GM21528 (cell line): ENCODE data around the gene UBTD1.
"Not testable (repeated sequence)": the region's sequence is repeated elsewhere in the genome, so short reads cannot be mapped to it uniquely, and the experiment has no call there.

ENCODE experiments used
- ATAC-seq: cut with Tn5 transposase; IDR thresholded peaks from one replicate; pipeline ENCODE4 v1.9.1; 2021; ENCODE audit warnings: mild to moderate bottlenecking, moderate library complexity; ENCODE audit not compliant: unreplicated experiment, low FRiP score

The UBTD1 gene

DNA sequence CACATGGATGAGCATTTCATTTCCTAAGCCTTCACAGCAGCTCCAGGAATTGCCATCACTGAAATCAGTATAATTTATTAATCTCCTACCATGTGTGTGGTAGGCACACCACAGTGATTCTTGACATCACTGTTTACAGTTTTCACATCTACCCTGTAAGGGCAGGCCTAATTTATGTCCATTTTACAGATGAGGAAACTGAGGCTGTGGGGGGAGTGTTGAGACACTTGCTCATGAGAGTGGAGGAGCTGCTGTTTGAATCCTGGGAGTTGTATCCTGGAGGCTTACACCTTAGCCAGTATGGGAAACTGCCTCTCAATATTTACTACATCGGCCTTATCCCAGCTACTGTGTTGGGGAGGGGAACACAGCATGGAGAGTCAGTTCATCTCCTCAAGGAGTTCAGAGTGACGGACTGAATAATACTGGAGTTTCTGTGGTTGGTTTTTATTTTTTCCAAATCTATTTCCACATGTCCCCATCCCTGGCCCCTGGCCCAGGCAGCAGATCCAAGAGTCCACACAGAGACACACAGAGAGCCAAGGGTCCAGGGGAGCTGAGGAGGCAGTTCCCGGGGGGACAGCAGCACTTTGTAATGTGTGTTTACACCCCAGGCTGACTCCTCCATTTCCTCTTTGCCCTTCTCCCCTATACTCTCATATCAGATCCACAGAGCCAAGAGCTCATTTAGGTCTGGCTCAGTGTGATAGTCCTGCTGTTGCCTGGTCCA lies 13.2 kb downstream of the UBTD1 start:
- ATAC-seq: no peak

DNA sequence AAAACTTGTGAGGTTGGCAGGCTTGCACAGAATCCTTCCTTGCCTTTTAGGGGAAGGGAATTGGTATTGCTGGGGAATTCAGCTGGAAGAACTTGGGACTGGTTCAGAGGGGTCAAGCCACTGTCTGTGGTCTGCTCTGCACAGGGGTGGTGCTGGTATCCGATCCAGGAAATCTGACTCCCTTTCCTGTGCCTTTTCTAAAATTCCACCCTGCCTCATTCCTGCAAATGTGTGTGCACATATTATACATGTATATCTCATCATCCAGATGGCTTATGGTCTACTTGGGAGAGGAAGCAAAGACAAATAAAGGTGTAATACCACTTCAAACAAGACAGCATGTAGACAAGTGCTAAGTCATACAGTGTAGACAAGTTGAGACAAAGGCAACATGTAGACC lies 14.3 kb downstream of the UBTD1 start:
- ATAC-seq: no peak

DNA sequence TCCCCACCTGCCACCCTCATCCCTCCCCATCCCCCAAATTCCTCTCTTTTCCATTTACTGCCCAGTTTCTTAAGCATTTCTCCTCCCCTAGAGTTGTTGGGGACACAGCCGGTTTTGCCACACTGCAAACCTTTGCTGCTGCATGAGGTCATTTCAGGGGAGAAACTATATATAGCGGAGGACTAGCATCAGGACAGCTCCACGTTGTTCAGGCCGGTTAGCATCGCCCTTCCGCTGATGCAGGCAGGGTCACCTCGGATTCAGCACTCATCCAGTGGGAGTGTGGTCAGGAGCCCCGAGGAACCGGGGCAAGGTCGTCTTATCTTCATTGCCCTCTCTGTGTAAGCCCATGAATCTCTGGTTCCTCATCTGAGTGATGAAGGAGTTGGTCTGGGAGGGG lies 15.6 kb downstream of the UBTD1 start:
- ATAC-seq: no peak

DNA sequence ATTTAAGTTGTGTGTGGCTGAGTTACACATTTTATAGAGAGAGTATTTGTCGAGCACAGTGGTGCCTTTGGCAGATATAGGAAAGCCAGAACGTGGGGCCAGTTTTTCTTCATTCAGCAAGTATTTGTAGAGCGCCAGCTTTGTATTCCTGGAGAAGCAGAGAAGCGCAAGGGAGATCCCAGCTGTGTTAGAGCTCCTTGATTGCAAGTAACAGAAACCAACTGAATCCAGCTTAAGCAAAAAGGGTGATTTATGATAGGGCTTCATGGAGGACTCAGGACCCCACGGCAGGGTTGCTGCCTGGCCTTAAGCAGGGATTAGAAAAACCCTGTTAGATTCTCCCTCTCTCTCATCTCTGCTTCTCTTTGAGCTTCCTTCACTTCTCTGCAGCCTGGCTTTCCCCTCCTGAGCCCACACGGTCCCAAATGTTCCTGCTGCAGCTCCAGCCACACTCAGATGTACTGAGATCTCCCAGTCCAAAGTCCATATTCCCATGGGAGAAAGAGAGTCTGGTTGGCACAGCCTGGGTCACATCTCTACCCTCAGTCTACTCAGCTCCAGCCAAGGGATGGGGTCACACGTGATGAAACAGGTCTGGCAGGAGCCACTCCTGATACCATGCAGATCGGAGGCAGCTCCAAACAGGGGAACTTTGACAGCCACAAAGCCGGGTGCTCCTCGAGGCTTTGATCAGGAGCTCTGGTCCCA lies 16.7 kb downstream of the UBTD1 start:
- ATAC-seq: no peak

DNA sequence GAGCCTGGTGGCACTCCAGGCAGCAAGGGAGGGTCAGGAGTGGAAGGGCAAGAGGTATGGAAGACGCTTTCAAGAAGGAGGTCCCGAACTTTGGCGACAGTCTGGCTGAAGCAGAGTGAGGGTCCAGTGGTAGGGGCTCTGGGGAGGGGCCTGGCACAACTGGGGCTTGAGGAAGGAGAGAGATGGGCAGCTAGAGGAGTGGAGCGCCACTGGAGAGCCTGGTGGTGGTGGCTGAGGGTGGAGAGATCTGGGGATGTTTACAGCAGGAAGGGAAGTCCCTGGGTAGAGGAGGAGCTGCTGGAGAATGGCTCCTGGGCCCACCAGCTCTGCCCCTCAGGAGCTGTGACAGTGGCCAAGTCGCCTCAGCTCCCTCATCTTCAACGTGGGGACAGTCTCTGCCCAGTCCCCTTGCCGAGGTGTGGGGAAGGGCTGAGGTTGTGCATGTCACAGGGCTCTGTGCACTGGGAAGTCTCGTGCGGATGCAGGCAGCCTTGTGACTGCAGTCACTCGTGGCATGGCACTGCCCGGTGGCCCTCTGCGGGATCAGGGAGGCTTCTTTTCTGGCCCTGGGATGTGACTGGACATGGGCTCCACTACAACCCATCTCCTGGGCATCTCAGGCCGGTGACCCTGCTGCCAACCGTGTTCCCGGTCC lies 18.5 kb downstream of the UBTD1 start:
- no peak for ATAC-seq

DNA sequence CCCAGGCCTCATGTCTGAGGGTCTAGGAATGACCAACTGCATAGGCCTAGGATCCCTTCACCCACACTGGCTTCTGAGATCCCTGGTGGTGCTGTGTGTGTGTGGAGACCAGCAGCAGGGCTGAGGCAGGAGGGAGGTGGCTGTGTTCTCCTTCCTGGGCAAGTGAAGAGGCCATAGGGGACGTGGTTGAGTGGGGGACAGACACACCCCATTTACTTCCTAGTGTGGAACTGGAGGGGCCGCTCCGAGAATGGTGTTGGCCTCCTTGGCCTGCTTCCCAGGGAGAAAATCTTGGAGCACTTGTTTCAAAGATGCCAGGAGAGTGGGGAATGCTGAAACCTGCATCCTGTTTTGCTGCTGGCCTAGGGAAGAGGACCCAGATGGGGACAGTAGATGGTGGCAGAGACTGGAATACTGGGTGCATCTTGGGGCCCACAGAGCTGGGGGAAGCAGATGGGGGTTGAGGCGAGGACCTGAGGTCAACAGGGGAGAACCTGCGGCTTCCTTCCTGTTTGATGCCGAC lies 19.1 kb downstream of the UBTD1 start:
- ATAC-seq: no peak

DNA sequence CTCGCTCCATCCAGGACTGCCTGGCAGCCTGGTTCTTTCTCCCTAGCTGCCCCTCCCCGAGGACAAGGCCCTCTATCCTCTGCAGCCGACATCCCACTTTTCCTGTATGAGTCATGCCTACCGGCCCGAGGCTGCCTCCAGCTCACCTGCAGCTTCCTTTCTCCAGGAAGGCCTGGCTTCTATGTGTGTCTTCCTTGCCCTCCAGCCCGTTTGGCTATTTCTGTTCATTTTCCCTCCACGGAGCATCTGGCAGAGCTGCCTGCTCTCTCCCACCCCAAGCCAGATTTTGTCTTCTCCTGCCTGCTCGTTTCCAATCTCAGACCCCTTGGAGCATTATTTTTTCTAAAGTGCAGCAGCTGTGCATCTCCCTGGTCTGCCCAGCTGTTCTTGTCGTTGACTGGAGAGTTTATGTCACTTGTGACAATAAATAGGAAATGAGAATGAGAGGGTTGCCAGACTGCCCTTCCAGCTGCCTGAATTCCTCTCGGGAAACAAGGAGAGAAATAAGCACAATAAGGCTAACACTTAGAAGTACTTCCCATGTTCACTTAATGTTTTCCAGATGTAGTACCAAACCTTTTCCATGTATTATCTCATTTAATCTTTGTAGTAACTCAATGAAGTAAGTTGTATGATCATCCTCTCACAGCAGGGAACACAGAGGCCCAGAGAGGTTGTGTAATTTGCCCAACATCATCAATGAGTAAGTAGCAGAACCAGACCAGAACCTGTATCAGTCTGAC lies 19.7 kb downstream of the UBTD1 start:
- no peak for ATAC-seq

DNA sequence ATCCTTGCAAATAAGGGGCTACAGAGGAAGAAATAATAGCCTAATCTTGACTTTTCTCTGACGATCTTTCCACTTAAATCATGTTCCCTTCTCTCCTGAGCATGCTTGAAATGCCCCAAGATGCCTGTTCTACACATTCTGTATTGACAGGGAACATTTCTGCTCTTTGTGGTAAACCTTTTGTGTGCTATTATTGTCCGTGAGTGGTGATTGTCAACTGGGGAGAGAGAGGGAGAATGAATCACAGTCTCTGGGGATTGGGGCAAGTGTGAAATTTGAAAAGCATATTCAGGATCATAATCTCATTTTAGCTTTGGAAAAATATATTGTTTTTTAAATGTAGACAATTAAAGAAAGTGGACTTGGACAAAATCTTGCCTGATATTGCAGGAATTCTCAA lies 20.6 kb downstream of the UBTD1 start:
- ATAC-seq: no peak

DNA sequence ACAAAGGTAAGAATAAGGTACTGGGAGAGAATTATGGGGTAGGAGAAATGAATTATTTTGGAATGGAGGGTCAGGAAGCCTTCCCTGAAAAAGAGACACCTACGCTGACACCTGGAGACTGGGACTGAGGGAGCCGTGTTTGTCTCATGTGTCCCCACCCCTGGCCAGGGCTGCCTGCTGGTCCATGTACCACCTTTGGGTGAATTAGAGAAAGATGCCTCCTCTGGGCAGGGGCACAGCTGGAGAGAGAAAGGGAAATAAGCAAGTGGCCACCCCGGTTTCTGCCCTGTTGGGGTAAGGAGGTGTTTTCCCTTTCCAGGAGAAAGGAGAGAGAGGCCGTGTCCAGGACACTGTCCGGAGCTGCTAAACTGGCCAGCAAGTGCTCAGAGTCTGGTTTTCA lies 21.8 kb downstream of the UBTD1 start:
- no peak for ATAC-seq

DNA sequence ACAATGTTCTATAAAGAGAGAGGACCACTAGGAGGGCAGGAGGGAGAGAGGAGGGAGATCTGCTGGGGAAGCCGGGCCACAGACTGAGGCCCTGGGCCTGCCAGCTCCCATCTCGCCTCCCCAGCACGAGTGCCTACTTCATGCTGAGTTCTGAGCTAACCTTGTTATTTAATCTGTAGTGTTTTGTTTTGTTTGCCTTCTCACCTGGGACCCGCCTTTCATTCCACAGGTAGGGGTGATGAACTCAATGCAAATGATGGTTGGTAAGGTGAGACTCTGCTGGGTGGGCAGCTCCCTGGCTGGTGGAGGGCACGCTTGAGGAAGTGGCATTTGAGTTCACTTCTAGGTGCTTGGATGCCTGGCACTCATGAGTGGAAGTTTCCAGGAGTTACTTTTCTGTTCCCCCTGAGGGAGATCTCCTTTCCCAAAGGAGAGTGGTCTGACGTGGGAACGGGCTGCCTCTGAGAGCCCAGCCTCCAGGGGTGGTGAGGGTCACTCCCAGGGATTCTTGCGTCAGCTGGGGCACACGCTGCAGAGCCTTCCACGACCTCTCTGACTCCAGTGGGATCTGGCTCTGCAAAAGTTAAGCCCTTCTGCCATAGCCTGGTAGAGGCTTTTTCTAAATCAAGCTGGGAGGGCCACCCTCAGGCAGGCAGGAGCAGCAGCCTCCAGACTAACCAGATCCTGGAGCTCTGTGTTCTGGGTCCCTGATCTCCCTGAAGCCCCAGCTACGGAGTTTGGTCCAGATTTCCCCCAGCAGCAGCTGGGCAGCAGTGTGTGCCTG lies 22.4 kb downstream of the UBTD1 start:
- ATAC-seq: no peak

DNA sequence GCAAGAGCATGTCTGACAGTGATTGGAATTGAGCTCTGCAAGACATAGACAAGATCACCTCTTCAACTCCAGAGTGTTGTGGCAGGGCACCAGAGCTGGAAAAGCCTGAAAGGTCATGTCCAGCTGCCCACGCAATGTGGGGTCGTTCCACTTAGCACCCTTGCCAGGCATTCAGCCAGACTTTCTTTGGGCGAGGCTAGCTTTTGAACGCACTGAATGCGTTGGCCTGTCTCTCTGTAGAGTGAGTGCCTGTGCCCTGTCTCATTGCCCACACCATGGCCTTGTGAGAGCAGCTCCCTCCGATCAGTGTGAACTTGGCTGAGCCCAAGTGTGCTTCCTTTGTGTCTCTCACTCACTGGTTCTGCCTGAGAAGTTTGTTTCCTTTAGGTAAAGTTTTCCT lies 23.3 kb downstream of the UBTD1 start:
- ATAC-seq: no peak

DNA sequence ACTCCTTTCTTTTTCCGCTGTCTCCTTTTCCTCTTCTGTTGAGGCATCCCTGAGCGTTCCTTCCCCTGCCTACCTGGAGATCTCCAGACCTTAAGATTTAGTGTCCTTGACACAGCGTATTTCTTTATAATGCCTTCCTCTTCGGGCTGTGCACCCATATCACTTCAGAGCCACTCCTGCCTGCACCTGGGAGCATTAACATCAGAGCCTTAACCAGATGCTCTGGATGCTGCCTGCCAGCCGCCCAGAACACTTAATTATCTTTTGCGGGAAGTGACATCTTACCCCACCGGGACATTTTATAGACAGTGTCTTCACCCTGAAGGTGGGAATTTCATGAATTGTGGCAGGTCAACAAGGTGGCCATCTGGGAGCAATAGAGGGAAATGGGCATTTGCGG lies 24.2 kb downstream of the UBTD1 start:
- ATAC-seq: no peak

DNA sequence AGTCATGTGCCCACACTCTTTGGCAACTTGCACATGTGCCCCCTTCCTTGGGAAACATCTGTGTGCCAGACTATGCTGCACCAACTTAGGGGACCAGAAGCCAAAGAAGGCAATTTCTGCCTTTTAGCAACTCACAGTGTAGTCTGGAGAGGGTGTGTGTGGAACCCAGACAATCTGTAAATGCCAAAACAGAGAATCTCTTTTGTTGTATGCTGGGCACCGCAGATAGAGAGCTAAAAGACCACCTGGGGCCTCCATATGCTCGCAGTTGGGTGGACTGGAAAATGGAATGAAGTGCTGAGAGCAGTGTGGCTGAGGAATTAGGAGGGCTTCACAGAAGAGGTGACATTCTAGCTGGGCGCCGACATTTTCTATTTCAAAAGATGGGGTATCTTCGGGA lies 26.4 kb downstream of the UBTD1 start:
- no peak for ATAC-seq

DNA sequence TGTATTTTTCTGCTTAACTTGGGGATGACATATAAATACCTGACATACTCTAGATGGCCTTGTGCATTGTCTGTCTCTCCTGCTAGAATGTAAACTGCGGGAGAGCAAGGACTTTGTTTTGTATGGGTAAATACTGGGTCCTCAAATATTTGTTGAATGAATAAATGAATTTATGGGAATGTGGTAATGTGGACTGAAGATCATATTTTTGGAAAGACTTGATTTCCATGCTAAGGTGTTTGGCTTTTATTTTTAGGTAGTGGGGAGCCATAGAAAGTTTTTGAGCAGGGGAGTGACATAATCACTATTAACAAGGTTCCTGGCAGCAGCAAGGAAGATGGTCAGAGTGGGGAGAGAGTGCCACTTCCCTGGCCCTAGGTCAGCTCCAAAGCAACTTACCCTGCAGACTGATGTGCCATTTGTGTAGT lies 27.0 kb downstream of the UBTD1 start:
- ATAC-seq: no peak

DNA sequence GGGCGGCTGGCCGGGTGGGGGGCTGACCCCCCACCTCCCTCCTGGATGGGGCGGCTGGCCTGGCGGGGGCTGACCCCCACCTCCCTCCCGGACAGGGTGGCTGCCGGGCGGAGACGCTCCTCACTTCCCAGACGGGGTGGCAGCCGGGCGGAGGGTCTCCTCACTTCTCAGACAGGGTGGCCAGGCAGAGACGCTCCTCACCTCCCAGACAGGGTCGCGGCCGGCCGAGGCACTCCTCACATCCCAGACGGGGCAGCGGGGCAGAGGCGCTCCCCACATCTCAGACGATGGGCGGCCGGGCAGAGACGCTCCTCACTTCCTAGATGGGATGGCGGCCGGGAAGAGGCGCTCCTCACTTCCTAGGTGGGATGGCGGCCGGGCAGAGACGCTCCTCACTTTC lies 30.2 kb downstream of the UBTD1 start:
- not testable (repeated sequence) for ATAC-seq

DNA sequence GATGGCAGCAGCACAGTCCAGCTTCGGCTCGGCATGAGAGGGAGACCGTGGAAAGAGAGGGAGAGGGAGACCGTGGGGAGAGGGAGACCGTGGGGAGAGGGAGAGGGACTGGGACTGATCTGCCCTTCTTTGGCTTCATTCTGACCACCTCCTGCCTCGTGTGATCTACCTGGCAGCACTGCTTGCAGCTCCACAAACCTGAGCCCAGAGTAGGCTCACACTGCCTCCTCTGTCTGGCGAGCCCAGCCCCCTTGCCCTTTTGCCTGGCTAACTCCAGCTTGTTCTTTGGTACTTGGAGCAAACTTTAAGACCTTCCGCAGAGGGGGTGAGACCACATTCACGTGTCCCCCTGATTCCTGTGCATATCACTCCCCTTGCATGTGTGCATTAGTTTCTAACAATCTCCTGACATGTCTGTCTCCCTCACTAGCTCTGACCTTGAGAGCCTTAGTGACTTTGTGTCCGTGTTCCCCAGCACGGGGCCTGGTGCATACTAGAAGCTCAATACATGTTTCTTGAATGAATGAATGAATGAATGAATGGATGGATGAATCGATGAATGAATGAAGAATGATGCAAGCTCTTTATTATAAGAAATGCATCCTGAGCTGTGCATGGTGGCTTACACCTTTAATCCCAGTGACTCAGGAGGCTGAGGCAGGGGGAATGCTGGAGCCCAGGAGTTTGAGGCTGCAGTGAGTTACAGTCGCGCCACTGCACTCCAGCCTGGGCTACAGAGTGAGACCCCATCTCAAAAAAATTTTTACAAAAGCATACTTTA lies 31.2 kb downstream of the UBTD1 start:
- ATAC-seq: no peak

DNA sequence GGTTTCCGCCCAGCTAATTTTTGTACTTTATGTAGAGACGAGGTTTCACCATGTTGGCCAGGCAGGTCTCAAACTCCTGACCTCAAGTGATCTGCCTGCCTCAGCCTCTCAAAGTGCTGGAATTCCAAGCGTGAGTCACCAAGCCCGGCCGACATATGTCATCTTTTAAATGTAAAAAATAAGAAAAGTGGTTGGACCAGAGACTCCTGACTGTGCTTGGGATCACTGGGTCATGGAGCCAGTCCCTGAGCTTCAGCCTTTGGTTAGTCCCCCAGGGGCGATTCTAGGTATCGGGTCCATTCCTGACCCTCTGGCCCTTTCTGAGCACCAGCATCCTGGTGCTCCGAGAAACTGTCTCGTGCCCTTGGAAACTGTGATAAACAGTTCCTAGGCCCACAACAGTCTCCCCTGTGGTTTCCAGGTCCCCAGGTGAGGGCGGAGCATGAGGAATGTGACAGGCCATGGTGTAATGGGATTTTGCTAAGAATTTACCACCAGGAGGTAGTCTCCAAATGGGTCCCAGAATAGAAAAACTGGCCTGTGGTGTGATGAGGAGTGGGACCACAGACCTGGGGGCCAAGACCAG lies 32.8 kb downstream of the UBTD1 start:
- no peak for ATAC-seq

DNA sequence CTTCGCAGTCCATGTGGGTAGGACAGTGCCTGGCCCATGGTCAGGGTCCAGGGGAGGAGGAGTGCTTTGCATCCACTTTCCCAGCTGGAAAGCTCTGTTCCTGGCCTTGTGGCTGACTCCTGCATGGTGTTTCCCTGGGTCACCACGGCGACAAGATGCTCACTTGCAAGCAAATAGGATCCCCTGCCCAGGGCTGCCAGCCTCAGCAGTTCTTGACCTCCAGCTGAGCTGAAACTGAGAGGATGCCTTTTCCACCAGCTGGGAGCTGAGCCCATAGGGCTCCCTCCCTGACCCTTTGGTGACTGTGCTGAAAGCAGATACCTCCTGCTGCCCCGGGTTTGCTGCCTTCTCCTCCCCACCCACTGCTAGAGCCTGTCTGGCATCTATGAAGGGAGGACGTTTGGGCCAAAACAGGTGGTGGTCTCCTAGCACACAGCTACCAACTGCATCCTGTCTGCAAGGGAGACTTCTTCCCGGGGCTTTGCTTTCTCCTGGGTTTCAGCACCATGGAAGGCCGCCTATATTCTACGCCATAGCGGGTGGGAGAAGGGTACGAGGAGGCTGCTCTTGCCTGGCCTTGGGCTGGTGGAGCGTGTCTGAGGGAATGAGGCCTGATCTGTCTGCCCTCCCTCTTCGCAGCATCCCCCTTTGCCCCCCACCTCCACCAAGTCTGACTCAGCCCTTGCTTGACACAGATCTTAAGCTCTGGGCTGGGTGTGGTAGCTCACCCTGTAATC lies 34.4 kb downstream of the UBTD1 start:
- ATAC-seq: no peak
